AG10803 (cell line): ENCODE data around the gene GPC5.

Experiments
- DNase-seq: peaks from one replicate; pipeline ENCODE4 v3.0.0; 2010; ENCODE audit warnings: low read depth
- H3K4me3 ChIP-seq: 2 replicates; pipeline ENCODE4 v1.5.1; 2011; ENCODE audit warnings: mild to moderate bottlenecking, low read length, control low read depth
- TF ChIP-seq, protein P1 (sequence below): conservative IDR thresholded peaks from 2 replicates; pipeline ENCODE4 v1.5.1; 2011; ENCODE audit warnings: mild to moderate bottlenecking, low read length, control low read depth, inconsistent platforms

The GPC5 gene

DNA sequence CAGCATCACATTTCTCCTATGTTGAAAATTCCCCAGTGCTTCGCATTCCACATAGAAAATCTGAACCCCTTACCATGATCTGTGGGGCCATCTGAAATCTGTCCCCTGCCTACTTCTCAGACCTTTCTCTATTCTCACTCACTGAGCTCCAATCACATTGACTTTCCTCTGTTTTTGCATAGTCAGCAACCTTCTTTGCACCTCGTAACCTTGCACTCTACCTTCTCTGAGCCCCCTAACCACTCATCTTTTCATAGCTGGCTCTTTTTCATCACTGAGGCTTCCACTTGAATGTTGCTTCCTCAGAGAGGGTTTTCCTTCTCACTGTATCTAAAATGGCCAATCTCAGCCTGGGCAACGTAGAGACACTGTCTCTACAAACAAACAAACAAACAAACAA lies 286.3 kb downstream of the GPC5 start:
- DNase-seq: no peak
- TF ChIP-seq, protein P1, sequence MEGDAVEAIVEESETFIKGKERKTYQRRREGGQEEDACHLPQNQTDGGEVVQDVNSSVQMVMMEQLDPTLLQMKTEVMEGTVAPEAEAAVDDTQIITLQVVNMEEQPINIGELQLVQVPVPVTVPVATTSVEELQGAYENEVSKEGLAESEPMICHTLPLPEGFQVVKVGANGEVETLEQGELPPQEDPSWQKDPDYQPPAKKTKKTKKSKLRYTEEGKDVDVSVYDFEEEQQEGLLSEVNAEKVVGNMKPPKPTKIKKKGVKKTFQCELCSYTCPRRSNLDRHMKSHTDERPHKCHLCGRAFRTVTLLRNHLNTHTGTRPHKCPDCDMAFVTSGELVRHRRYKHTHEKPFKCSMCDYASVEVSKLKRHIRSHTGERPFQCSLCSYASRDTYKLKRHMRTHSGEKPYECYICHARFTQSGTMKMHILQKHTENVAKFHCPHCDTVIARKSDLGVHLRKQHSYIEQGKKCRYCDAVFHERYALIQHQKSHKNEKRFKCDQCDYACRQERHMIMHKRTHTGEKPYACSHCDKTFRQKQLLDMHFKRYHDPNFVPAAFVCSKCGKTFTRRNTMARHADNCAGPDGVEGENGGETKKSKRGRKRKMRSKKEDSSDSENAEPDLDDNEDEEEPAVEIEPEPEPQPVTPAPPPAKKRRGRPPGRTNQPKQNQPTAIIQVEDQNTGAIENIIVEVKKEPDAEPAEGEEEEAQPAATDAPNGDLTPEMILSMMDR: no peak
- H3K4me3 ChIP-seq: no peak overlapping the region

DNA sequence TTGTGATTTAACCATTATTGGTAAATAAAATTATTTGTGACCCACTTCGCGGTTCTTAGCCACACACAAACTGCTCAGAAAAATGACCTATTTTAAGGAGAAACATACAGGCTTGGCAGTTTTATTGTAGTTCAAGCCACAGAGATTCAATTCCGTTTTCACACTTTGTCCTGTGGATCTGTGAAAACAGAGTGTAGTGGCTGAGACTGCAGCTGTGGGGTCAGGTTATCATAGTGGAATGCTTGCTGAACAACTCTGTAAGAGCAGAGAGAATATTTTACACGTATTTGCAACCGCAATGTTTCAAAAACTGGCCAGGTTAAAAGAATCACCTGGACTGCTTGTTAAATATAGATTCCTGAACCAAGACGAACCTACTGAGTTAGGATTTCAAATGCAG lies 292.5 kb downstream of the GPC5 start:
- TF ChIP-seq, protein P1: no peak
- no peak overlapping the region for H3K4me3 ChIP-seq
- DNase-seq: no peak

DNA sequence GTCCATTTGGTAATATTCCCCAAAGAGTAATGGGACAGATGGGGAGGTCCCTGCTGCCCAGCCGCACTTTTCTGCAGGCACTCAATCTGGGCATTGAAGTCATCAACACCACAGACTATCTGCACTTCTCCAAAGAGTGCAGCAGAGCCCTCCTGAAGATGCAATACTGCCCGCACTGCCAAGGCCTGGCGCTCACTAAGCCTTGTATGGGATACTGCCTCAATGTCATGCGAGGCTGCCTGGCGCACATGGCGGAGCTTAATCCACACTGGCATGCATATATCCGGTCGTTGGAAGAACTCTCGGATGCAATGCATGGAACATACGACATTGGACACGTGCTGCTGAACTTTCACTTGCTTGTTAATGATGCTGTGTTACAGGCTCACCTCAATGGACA lies 295.0 kb downstream of the GPC5 start:
- TF ChIP-seq, protein P1: no peak
- no peak overlapping the region for H3K4me3 ChIP-seq
- no peak for DNase-seq

DNA sequence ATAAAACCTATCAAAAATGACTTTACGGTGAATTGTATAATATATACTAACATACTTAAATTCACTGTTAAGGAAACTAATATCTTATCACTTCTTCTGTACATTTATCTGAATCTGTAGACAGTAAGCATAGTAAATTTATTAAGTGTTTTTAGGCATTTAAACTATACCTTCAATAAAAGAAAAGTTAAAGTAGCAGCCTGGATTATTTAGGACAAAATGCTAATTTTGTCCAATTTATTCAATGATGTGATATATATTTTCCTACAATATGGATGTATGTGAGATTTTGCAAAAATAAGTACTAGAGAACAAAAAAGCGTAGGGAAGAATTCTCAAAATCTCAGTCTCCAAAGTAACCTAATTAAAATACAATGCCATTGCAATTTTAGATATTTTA lies 299.9 kb downstream of the GPC5 start:
- TF ChIP-seq, protein P1: no peak
- H3K4me3 ChIP-seq: no peak overlapping the region
- no peak for DNase-seq

DNA sequence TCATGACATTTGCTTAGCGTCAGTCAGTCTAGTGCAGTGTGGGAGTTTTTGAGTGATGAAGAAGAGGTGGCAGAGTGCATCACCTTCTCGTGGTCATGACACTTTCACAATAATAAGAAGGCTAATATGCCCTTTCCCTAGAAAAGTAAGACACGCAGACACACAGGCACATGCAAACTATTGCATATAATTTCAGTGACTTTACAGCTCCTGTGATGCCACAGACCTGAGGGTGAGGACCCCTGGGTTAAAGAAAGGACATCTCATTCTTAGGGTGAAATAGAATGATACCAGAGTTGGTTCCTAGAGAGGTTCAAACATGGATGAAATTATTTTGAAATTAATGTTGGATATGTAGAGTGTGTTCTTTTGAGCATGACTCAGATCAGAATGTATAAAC lies 300.3 kb downstream of the GPC5 start:
- TF ChIP-seq, protein P1: no peak
- DNase-seq: no peak
- no peak overlapping the region for H3K4me3 ChIP-seq

DNA sequence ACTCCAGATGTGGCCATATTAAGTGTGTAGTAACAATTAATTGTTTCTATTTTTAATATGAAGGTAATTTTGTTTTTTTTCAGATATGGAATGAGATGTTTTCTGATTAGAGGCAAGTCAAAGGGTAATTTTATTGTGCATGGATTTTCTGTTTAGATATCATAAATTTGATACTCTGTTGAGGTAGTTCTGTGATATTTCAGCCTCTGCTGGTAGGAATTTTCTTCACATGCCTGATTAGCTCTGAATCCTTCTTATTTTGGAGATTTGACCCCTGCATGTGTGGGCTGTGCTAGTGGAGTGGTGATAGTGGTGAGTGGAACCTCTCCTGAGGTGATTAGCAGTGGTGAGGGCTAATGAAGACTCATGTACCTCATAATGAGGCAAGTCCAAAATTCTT lies 301.4 kb downstream of the GPC5 start:
- H3K4me3 ChIP-seq: no peak overlapping the region
- DNase-seq: no peak
- TF ChIP-seq, protein P1: no peak

DNA sequence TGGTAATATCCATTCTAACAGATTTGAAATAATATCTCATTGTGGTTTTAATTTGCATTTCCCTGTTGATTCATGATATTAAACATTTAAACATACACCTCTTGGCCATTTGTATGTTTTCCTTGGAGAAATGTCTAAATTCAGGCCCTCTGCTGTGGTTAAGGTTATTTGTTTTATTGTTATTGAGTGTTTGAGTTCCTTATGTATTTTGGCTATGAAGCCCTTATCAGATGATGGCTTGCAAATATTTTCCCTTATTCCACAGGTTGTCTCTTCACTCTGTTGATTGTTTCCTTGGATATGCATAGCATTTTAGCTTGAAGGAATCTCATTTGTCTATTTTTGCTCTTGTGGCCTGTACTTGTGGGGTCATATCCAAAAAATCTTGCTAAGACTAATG lies 303.6 kb downstream of the GPC5 start:
- TF ChIP-seq, protein P1: no peak
- DNase-seq: no peak
- H3K4me3 ChIP-seq: no peak overlapping the region
